PC-9 (cell line): Measurements from ENCODE around the gene ADAMTSL2. TPM values are rescaled to one million over a fixed set of nuclear protein-coding genes. Genes with fewer than 3 reads are reported as not detected.

Experiments used
- BruUV-seq: library from RNA; stranded (reverse); fragments of 400-500 nt; replicated peaks from 2 replicates; lab custom pipeline; 2021; lab: Mats Ljungman, UMichigan
- CTCF ChIA-PET: fragments of 300-600 bp; sonication (Branson Sonifier 250); formaldehyde crosslinking; loops from one replicate; lab custom pipeline; 2022; ENCODE audit warnings: antibody characterized with exemption; lab: Charles Lee
- POLR2A ChIA-PET: fragments of 300-600 bp; sonication (Branson Sonifier 250); formaldehyde crosslinking; loops from one replicate; lab custom pipeline; 2022; ENCODE audit warnings: antibody characterized with exemption; ENCODE audit not compliant: unreplicated experiment; lab: Charles Lee
- DNase-seq, 2 experiments: peaks; one replicate each; pipeline versions ENCODE4 v3.0.0 to v3.0.0-alpha.2; 2015 to 2022; ENCODE audit warnings: mixed read lengths in 1 of 2
- H2AFZ ChIP-seq: fragments of 200-600 bp; sonication (generic); 2 replicates; pipeline ENCODE4 v1.8.1; 2017; ENCODE audit warnings: antibody characterized with exemption
- H3F3A ChIP-seq: fragments of 200-600 bp; sonication (generic); 2 replicates; pipeline ENCODE4 v1.8.1; 2017; ENCODE audit warnings: antibody characterized with exemption, mild to moderate bottlenecking, low read depth; ENCODE audit not compliant: insufficient read depth
- H3K27ac ChIP-seq: fragments of 200-600 bp; sonication (generic); 2 replicates; pipeline ENCODE4 v1.6.1; 2016; ENCODE audit warnings: mixed run types
- H3K27me3 ChIP-seq: fragments of 200-600 bp; sonication (generic); 2 replicates; pipeline ENCODE4 v1.6.1; 2016; ENCODE audit warnings: low read depth, mixed run types; ENCODE audit not compliant: insufficient read depth
- H3K36me3 ChIP-seq: fragments of 200-600 bp; sonication (generic); 2 replicates; pipeline ENCODE4 v1.6.1; 2016; ENCODE audit warnings: low read depth, mixed run types
- H3K4me1 ChIP-seq: fragments of 200-600 bp; sonication (generic); replicated peaks from 2 replicates; pipeline ENCODE4 v1.6.1; 2016; ENCODE audit warnings: mixed run types; ENCODE audit not compliant: insufficient read depth
- H3K4me2 ChIP-seq: fragments of 200-600 bp; sonication (generic); 2 replicates; pipeline ENCODE4 v1.6.1; 2017; ENCODE audit warnings: mixed run types
- H3K4me3 ChIP-seq: fragments of 200-600 bp; sonication (generic); 2 replicates; pipeline ENCODE4 v1.6.1; 2016; ENCODE audit warnings: mixed run types
- H3K79me2 ChIP-seq: fragments of 200-600 bp; sonication (generic); 2 replicates; pipeline ENCODE4 v1.6.1; 2017; ENCODE audit warnings: low read depth, mixed run types
- H3K9me2 ChIP-seq: fragments of 200-600 bp; sonication (generic); 2 replicates; pipeline ENCODE4 v1.8.1; 2017; ENCODE audit warnings: mild to moderate bottlenecking; ENCODE audit not compliant: insufficient read depth
- H3K9me3 ChIP-seq: fragments of 200-600 bp; sonication (generic); 2 replicates; pipeline ENCODE4 v1.8.1; 2016; ENCODE audit warnings: low read depth; ENCODE audit not compliant: insufficient read depth
- H4K20me1 ChIP-seq: fragments of 200-600 bp; sonication (generic); 2 replicates; pipeline ENCODE4 v1.8.1; 2017; ENCODE audit not compliant: insufficient read depth
- EZH2 ChIP-seq: fragments of 200-600 bp; sonication (generic); IDR thresholded peaks from 2 replicates; pipeline ENCODE4 v1.8.0; 2017; ENCODE audit warnings: antibody characterized with exemption, low read depth
- intact Hi-C: fragments of 100-400 bp; cut with micrococcal nuclease; formaldehyde crosslinking; loops from one replicate; pipeline ENCODE4 v1.10.0; 2022; ENCODE audit not compliant: unreplicated experiment
- total RNA-seq: library from RNA; stranded (reverse); gene quantifications from 2 replicates; pipeline ENCODE4 v1.2.3, GENCODE V29; 2021
- TF ChIP-seq, protein P1 (sequence below): fragments of 200-600 bp; sonication (generic); conservative IDR thresholded peaks from 2 replicates; pipeline ENCODE4 v1.6.1; 2017; ENCODE audit warnings: mixed run types, antibody characterized with exemption, mild to moderate bottlenecking, moderate library complexity

Gene ADAMTSL2
- total RNA-seq, 1 experiment from 2014 or later: 0.39 TPM

DNA sequence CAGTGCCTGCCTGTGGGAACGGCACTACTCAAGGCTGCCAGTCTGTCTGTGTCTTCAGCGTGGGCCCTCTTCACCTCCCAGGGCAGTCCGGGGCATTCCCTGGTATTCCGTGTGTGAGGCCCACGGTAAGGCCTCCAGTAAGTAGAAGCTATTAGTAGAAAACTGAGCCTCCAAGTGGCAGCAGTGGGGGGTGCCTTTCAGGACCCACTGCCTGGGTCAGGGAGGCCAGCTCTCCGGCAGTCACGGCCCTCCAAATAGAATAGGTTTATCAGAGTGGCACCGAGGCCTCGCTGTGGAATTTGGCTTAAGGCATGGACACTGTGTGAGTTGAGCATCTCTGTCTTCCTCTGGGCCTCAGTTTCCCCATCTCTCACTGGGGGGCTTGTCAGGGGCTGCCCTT, 23.1 kb downstream of the ADAMTSL2 start:
- ChIA-PET CTCF (no interaction called here), POLR2A (no interaction called here)
- H3K4me3 ChIP-seq: no peak overlapping the region
- H3K27me3 ChIP-seq: peaks cover 85% of the 10 kb centered on the region
- H3K4me2 ChIP-seq: no peak overlapping the region
- no peaks in the 10 kb centered on the region for H3K4me1 ChIP-seq
- intact Hi-C loops: no loop called here
- BruUV-seq: no TSS peak
- H3K9me2 ChIP-seq: no peaks in the 10 kb centered on the region
- H3F3A ChIP-seq: no peaks in the 10 kb centered on the region
- no peaks in the 10 kb centered on the region for H3K79me2 ChIP-seq
- DNase-seq: no peak
- TF ChIP-seq, protein P1, sequence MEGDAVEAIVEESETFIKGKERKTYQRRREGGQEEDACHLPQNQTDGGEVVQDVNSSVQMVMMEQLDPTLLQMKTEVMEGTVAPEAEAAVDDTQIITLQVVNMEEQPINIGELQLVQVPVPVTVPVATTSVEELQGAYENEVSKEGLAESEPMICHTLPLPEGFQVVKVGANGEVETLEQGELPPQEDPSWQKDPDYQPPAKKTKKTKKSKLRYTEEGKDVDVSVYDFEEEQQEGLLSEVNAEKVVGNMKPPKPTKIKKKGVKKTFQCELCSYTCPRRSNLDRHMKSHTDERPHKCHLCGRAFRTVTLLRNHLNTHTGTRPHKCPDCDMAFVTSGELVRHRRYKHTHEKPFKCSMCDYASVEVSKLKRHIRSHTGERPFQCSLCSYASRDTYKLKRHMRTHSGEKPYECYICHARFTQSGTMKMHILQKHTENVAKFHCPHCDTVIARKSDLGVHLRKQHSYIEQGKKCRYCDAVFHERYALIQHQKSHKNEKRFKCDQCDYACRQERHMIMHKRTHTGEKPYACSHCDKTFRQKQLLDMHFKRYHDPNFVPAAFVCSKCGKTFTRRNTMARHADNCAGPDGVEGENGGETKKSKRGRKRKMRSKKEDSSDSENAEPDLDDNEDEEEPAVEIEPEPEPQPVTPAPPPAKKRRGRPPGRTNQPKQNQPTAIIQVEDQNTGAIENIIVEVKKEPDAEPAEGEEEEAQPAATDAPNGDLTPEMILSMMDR: no peak
- no peak for TF ChIP-seq EZH2
- no peaks in the 10 kb centered on the region; the same call in 1 of the 2 replicates for H4K20me1 ChIP-seq
- no peaks in the 10 kb centered on the region for H3K9me3 ChIP-seq
- no peak overlapping the region for H3K27ac ChIP-seq
- H3K36me3 ChIP-seq: no peaks in the 10 kb centered on the region
- no peak overlapping the region for H2AFZ ChIP-seq

- no peaks in the 10 kb centered on the region; the same call in 1 of the 2 replicates for H4K20me1 ChIP-seq
- H3K4me1 ChIP-seq: peaks cover 4% of the 10 kb centered on the region; the same call in 1 of the 2 replicates
- H3K36me3 ChIP-seq: no peaks in the 10 kb centered on the region
- POLR2A ChIA-PET: interaction anchor here (0.5 kb wide), 1 partner anchor 156 kb away, joined by 6 read pairs; no protein-coding TSS in a partner anchor
- no peaks in the 10 kb centered on the region for H3K9me3 ChIP-seq
- H2AFZ ChIP-seq: no peak overlapping the region
- H3K9me2 ChIP-seq: no peaks in the 10 kb centered on the region
- no peaks in the 10 kb centered on the region for H3F3A ChIP-seq
- H3K27me3 ChIP-seq: peaks cover 76% of the 10 kb centered on the region
- DNase-seq: no peak
- no peak overlapping the region for H3K4me3 ChIP-seq
- no peak overlapping the region for H3K27ac ChIP-seq
- intact Hi-C loops: no loop called here
- CTCF ChIA-PET: no interaction called here
- no peaks in the 10 kb centered on the region for H3K79me2 ChIP-seq
- no peak for TF ChIP-seq EZH2
- TF ChIP-seq, protein P1: no peak
- no peak overlapping the region for H3K4me2 ChIP-seq
- BruUV-seq: no TSS peak
Measured at GRCh38 chr9:133558191-133559126, 24.0 kb downstream of the ADAMTSL2 start.

GRCh38 chr9:133560311-133560710, 25.8 kb downstream of the ADAMTSL2 start:
- H3K27ac ChIP-seq: no peak overlapping the region
- no peak overlapping the region for H3K4me2 ChIP-seq
- no peaks in the 10 kb centered on the region for H3K9me2 ChIP-seq
- no peak for DNase-seq
- H3K4me1 ChIP-seq: peaks cover 4% of the 10 kb centered on the region; the same call in 1 of the 2 replicates
- no peak overlapping the region for H3K4me3 ChIP-seq
- ChIA-PET CTCF (no interaction called here), POLR2A (no interaction called here)
- no peaks in the 10 kb centered on the region for H4K20me1 ChIP-seq
- no peaks in the 10 kb centered on the region for H3K36me3 ChIP-seq
- H3F3A ChIP-seq: no peaks in the 10 kb centered on the region
- no peak for TF ChIP-seq EZH2
- TF ChIP-seq, protein P1: no peak
- intact Hi-C loops: no loop called here
- H3K27me3 ChIP-seq: peaks cover 65% of the 10 kb centered on the region
- H3K9me3 ChIP-seq: no peaks in the 10 kb centered on the region
- H3K79me2 ChIP-seq: no peaks in the 10 kb centered on the region
- BruUV-seq: no TSS peak
- no peak overlapping the region for H2AFZ ChIP-seq
